M059J (cell line): Measurements from ENCODE around the gene HPDL. TPM values are rescaled to one million over a fixed set of nuclear protein-coding genes. Genes with fewer than 3 reads are reported as not detected.

Experiments
- DNase-seq: peaks from one replicate; pipeline ENCODE4 v3.0.0-alpha.2; 2012; ENCODE audit warnings: low read depth
- total RNA-seq: library from RNA; depleted of rRNA; stranded (reverse); fragments of >200 nt; shearing (Covaris generic); gene quantifications from 2 replicates; pipeline ENCODE4 v1.2.3, GENCODE V29; 2014; rRNA removed

The HPDL gene
- total RNA-seq, 1 experiment from 2014 or later, result not detected

DNA sequence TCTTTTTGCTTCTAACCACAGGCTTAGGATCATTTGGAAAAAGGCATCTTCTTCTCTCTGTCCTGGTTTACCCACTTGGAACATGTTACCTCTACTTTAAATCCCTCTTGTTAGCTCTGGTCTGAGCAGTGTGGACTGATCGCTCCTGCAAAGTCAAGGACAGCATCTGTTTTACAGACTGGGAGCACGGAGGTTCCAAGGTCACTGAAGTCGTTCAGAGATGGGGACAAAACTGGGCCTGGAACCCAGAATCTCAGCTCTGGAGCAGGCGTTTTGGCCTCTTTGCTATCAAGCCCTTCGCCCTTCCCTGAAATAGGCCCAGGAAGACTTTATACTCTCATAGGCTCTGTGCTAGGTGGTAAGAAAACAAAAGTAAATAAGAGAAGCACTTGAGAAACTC is 24.8 kb downstream of the HPDL start:
- DNase-seq, result no peak

DNA sequence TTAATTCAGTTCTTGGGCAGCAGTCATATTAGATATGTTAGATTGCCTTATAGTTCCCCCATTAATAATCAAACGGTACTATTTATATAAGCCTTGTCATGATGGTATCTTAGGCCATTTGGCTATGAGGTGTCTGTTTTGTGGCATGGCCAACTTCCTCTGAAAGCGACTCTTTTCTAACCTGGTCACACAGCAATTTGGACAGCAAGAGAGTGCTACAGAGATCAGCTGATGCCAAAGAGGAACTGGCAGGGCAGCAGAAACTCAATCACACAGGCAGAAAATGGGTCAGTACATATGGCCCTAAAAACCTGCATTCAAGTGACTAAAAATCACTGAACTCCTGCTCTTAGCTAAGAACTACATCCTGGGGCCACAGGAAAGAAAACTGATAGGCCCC is 27.0 kb downstream of the HPDL start:
- no peak for DNase-seq

DNA sequence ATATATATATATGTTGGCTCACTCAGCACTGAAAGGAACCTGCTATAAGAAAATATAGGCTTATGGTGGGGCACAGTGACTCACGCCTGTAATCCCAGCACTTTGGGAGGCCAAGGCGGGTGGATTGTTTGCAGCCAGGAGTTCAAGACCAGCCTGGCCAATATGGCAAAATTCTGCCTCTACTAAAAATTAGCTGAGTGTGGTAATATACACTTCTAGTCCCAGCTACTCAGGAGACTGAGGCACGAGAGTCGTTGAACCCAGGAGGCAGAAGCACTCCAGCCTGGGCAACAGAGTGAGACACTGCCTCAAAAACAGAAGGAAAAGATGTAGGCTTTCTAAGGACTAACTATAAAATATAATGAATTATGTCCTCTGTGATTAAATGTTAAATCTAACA is 28.1 kb downstream of the HPDL start:
- no peak for DNase-seq

DNA sequence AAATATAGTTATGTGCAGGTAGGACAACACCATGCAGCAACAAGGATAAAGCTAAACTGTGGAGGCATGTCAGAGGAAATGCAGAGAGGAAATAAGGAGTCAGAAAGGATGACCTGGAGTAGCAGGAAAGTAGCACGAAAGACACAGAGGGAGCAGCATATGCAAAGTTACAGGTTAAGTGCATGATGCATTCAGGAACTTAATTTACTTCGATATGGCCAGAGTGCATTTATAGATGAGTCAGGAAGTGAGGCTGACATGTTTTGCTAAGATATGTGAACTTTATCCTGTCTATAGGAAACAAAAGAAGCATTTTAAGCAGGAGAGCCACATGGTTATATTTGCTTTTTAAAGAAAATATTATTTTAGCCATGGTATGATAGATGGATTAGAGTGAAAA is 29.0 kb downstream of the HPDL start:
- no peak for DNase-seq

DNA sequence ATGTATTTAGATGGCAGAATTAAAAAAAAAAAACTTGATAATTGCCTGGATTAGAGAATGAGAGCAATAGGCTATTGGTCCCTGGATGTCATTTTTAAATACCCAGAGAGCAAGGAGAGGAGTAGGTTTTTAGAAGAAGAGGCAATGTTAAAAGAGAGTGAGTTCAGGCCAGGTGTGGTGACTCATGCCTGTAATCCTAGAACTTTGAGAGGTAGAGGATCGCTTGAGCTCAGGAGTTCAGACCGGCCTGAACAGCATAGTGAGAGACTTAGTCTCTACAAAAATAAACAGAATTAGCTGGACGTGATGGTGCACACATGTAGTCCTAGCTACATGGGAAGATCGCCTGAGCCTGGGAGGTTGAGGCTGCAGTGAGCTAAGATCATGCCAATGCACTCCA is 29.5 kb downstream of the HPDL start:
- DNase-seq, result peak; percentile 40

DNA sequence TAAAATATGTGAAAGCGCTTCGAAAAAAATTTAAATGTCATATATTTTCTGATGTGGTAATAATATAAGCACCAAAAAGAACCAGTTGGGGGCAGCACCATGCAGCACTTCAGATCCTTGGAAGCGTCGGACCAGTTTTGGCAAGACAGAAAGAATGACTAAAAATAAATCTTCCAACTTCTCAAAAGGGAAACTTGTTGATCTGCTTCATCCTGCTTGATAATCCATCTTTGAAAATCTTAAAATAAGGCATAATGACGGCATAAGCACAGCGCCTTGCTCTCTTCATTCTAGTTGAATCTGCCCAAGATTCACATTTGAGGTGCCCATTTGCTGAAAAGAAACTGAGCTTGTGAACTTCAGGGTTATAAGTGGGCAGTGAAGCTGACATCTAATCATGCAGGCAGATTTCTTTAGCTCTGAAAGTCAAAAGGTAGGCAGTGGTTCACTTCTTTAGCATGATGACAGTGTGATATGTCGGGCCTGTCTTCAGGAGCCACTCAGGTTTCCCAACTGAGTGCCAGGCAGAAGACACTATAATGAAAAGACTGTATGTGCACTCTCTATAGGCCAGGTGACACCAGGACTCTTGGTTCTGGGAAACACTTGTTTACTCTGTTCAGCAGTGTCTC is 33.3 kb downstream of the HPDL start:
- peak; percentile 62 for DNase-seq

DNA sequence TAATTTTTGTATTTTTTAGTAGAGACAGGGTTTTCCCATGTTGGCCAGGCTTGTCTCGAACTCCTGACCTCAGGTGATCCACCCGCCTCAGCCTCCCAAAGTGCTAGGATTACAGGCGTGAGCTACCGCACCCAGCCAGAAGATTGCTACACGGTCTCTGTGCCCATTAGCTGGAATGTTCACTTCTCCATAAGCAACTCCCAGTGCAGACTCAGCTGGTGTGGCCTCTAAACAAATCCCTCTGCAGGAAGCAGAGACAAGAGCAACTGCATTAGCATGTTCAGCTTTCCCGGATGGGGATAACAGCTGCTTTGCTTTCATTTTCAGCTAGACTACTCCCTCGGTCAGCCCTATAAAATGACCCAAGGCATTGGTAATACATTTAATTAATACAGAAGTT is 34.3 kb downstream of the HPDL start:
- peak; percentile 52 for DNase-seq

DNA sequence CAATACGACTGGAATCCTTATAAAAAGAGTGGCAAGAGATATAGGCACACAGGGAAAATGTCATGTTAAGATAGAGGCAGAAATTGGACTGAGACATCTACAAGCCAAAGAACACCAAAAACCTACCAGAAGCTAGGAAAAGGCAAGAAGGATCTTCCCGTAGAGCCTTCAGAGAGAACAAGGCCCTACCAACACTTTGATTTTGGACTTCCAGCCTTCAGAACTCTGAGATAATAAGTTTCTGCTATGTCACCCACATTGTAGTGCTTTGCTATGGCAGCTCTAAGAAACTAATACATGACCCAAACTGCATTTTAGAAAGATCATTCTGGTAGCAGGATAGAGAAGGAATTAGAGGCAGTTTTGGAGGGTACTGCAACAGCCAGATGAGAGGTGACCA is 37.6 kb downstream of the HPDL start:
- DNase-seq, result no peak

DNA sequence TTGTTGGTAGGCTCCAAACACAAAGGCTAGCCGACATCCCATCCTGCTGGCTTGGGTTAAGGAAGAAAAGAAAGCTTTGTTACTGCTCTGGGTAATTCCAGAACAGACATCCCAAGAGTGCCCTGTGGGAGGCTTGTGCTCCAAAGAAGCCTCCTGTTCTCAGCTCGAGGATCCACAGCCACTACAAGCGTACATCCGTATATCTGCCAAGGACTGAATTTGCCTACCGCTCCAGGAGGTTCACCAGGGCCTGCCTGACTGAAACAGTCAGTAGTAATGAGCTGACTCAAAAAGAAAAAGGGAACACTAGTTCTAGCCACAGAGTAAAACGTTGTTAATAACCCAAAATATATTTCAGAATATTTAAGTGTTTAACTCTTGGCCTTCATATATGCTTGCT is 38.4 kb downstream of the HPDL start:
- DNase-seq, result no peak

DNA sequence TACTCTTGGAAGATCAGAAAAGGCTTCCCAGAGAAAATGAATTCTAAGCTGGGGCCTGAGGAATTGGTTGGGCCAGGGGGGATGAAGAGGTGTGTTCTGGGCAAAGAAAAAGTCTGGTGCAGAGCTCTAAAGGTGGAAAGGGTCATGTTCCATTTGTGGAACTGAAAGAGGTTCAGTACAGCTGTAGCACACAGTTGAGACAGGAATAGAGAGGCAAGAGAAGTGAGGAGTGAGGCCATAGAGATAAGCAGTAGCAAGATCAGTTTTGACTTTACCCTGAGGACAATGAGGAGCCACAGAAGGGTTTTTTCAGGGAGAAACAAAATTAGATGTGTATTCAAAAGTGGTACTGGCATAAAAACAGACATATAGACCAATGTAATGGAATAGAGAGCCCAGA is 43.9 kb downstream of the HPDL start:
- no peak for DNase-seq

DNA sequence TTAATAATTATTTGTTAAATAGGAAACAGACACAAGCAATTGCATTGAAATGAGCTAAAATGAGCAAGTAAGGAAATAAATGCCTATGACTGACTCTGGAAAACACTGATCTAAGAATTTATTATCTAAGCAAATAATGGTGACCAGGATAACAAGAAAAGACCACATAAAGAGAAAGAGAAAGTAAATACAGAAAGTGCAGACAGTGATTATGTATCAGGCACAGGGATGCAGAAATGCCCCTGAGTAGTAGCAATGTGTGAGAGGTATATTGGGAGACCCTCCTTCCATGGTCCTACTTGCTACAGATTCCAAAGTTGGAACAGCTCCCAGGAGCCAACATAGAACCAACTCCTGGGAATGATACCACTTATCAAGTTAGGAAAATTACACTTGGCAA is 46.9 kb downstream of the HPDL start:
- no peak for DNase-seq

DNA sequence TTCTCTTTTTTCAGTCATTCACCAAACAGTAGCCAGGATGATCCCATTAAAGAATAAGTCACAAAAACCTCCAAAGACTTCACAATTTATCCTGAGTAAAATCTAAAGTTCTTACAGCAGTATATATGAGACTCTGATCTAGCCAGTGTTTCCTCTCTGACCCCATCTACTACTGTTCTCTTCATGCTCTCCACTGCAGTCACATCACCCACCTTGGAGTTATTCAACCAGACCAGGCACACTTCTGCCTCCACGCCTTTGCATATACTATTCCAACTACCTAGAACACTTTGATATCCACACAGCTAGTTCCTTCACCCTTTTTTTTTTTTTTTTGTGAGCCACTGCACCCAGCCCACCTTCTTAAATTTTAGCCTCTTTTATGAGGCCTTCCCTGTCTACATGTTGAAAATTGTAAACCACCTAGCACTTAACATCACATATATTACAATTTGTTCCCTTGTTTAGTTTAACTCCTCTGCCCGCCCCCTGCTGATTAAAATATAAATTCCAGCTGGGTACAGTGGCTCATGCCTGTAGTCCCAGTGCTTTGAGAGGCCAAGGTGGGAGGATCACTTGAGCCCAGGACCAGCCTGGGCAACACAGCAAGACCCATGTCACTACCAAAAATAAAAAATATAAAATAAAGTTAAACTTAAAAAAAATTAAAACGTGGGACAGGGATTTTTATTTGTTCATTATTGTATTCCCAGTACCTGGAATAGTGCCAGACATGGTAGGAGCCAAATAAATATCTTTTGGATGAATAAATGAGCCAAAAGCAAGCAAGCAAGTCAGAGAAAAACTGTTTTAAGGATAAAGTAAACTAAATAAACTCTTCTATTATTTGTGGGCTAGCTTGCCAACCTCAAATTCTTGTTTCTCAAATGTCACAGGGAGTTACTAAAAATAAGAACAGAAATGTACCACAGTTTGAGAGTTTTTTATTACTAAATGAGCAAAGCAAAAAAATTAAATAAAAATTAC is 48.7 kb downstream of the HPDL start:
- DNase-seq, result peak; percentile 34

DNA sequence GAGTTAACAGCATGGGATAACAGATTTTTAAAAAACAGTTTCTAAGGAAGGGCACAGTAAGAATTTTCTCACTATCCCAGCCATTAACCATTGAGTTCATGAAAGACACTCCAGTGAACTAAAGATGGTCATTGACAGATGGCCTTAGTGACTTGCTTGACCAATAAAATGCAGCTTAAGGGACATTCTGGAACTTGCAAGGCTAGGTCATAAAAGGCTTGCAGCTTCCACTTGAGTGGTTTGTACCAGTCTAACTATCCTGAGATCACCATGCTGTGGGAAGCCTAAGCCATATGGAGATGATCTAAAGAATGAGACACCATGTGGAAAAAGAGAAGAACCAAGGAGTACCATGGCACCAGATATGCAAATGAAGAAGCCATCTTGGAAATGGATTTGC is 51.5 kb downstream of the HPDL start:
- no peak for DNase-seq

Other genes with a start within 250 kb of the HPDL start
- gene ZSWIM5, start 120.3 kb upstream of the HPDL start, total RNA-seq, result 0.02 and 0.49 TPM in 2 replicates
- gene TOE1, start 13.3 kb downstream of the HPDL start, total RNA-seq, result 19.2 and 20.9 TPM in 2 replicates
- gene MUTYH, start 13.5 kb downstream of the HPDL start, total RNA-seq, result 7.2 and 17.1 TPM in 2 replicates
- gene TESK2, start 164.3 kb downstream of the HPDL start, total RNA-seq, result 3.4 and 5.8 TPM in 2 replicates
- 2.9 and 4.9 TPM in 2 replicates for gene CCDC163, start 173.2 kb downstream of the HPDL start, total RNA-seq
- 6.1 and 8.3 TPM in 2 replicates for gene MMACHC, start 173.4 kb downstream of the HPDL start, total RNA-seq
- 826 and 917 TPM in 2 replicates for gene PRDX1, start 195.0 kb downstream of the HPDL start, total RNA-seq
- 71.2 and 88.4 TPM in 2 replicates for gene AKR1A1, start 223.9 kb downstream of the HPDL start, total RNA-seq